Naive B cell (primary cell): ENCODE measurements around the gene TRAPPC5. TPM values are rescaled to one million over a fixed set of nuclear protein-coding genes. Genes with fewer than 3 reads are reported as not detected.

Experiments used
- ATAC-seq, 2 donors: fragments of 150-1000 bp; cut with Tn5 transposase; 2 replicates each; pipeline ENCODE4 v1.10.0; 2021; ENCODE audit warnings: low read depth in 2 of 2, mild to moderate bottlenecking in 2 of 2, moderate library complexity in 2 of 2
- DNase-seq: peaks from one replicate; pipeline ENCODE4 v3.0.0; 2022
- H3K27ac Mint-ChIP-seq, 6 donors: one replicate each; pipeline ENCODE4 v1.8.0; 2020 to 2022; ENCODE audit warnings: mild to moderate bottlenecking in 6 of 6, mixed read lengths in 6 of 6, moderate library complexity in 5 of 6, inconsistent platforms in 2 of 6
- H3K27me3 Mint-ChIP-seq, 3 donors: one replicate each; pipeline ENCODE4 v1.8.0; 2021 to 2022; ENCODE audit warnings: mixed read lengths in 3 of 3, mild to moderate bottlenecking in 1 of 3
- H3K36me3 Mint-ChIP-seq, 2 donors: one replicate each; pipeline ENCODE4 v1.8.0; 2020 to 2022; ENCODE audit warnings: mixed read lengths in 2 of 2, inconsistent platforms in 1 of 2, mild to moderate bottlenecking in 1 of 2
- H3K4me1 Mint-ChIP-seq, 3 donors: one replicate each; pipeline ENCODE4 v1.8.0; 2020 to 2022; ENCODE audit warnings: mixed read lengths in 3 of 3, inconsistent platforms in 1 of 3, mild to moderate bottlenecking in 1 of 3, moderate library complexity in 1 of 3
- H3K4me3 Mint-ChIP-seq, 8 donors: one replicate each; pipeline ENCODE4 v1.8.0; 2020 to 2022; ENCODE audit warnings: mild to moderate bottlenecking in 8 of 8, mixed read lengths in 8 of 8, moderate library complexity in 8 of 8, inconsistent platforms in 2 of 8
- H3K9me3 Mint-ChIP-seq, 7 donors: one replicate each; pipeline ENCODE4 v1.8.0; 2020 to 2022; ENCODE audit warnings: mixed read lengths in 7 of 7, mild to moderate bottlenecking in 5 of 7, inconsistent platforms in 2 of 7, moderate library complexity in 1 of 7
- polyA plus RNA-seq, 6 donors: library from polyadenylated mRNA; unstranded; fragments of 300-500 nt; fragmentation: Illumina TruSeq; gene quantifications; one replicate each; pipeline ENCODE4 v1.2.3, GENCODE V29; 2021; ENCODE audit warnings: low read depth in 6 of 6

TRAPPC5 gene
- 100 to 1,000 TPM; 171 to 260 (median 224) TPM for polyA plus RNA-seq

DNA sequence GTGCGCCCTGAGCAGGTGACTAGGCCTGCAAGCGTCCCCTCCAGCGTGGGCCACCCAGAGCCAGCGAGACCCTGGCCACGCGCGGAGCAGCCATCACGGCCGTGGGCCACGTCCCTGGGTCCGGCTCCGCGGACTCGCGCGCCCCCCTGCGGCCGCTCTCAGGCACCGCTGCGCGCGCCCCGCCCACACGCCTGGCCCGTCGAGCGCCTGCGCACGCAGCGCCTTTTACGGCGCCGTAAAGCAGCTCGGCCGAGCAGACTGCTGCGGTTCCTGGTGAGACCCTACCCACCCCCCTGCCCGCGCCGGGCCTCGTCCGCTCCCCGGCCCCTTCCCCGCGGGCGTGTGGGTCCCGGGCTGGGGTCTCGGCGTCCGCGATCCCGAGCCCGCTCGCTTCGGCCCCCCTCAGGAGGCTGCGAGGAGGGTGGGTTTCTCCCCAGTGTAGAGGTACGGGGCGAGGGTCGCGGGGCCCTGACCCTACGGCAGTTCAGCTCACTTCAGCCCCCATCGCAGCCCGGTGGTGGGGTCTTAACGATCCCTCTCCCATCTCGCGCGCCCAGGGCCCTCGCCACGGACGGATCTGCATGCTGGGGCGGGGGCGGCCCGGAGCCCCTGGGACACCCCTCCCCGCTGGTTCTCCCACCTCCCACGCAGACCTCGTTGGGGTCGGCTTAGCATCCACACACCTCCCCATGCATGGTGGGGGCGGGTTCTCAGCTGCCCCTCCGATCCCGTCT is at the start of gene TRAPPC5:
Gene TRAPPC5 (plus strand): TSS at position 228 of the 734 bp plus-strand sequence. CDS start 1,421 bp downstream, outside the sequence.
- Mint-ChIP-seq H3K4me3 (peak within 1 kb of the TSS; percentile 82 to 98 (median 95)), H3K27me3 (peaks cover 8 to 15% (median 10%) of the 10 kb centered on the region in 3 donors), H3K9me3 (peaks cover 0 to 2% (median 0%) of the 10 kb centered on the region in 7 donors), H3K4me1 (peaks cover 47 to 68% (median 66%) of the 10 kb centered on the region in 3 donors), H3K27ac (peak within 1 kb of the TSS; percentile 93 to 99 (median 97)), H3K36me3 (no peaks in the 10 kb centered on the region)
- DNase-seq = peak; percentile 86
- ATAC-seq = peak; percentile 27 to 42

- Mint-ChIP-seq H3K27ac (peak overlapping the region in 3 of 6 donors; percentile 38 to 99 (median 42)), H3K9me3 (no peaks in the 10 kb centered on the region), H3K4me1 (peaks cover 56 to 77% (median 56%) of the 10 kb centered on the region in 3 donors), H3K4me3 (peak overlapping the region in 6 of 8 donors; percentile 24 to 70 (median 48)), H3K27me3 (no peaks in the 10 kb centered on the region), H3K36me3 (peaks cover 0 to 11% of the 10 kb centered on the region in 2 donors)
- DNase-seq = no peak
- ATAC-seq = no peak
These were observed 49.1 kb upstream of the TRAPPC5 start for GRCh38 chr19:7631577-7631976.

GRCh38 chr19:7632340-7633203 is 48.1 kb upstream of the TRAPPC5 start:
- H3K27ac Mint-ChIP-seq = peak overlapping the region in 2 of 6 donors; percentile 73 to 99
- ATAC-seq = no peak

GRCh38 chr19:7633698-7634097 is 46.9 kb upstream of the TRAPPC5 start, which contains the start of gene PCP2:
PCP2 (minus strand) TSS chr19:7633719; CDS start chr19:7633457, 262 bp downstream.
- ATAC-seq (no peak), DNase-seq (no peak)
- Mint-ChIP-seq H3K27me3 (no peaks in the 10 kb centered on the region), H3K36me3 (peaks cover 0 to 11% of the 10 kb centered on the region in 2 donors), H3K9me3 (no peaks in the 10 kb centered on the region), H3K27ac (peak within 1 kb of the TSS in 3 of 6 donors; percentile 69 to 82 (median 69)), H3K4me3 (peak within 1 kb of the TSS in 5 of 8 donors; percentile 8 to 86 (median 61)), H3K4me1 (peaks cover 47 to 78% (median 50%) of the 10 kb centered on the region in 3 donors)

More at GRCh38 chr19:7632340-7633203, 48.1 kb upstream of the TRAPPC5 start:
- H3K4me3 Mint-ChIP-seq = peak overlapping the region in 4 of 8 donors; percentile 8 to 62 (median 58)
- peaks cover 0 to 11% of the 10 kb centered on the region in 2 donors for H3K36me3 Mint-ChIP-seq
- no peaks in the 10 kb centered on the region for H3K9me3 Mint-ChIP-seq
- peaks cover 53 to 77% (median 56%) of the 10 kb centered on the region in 3 donors for H3K4me1 Mint-ChIP-seq
- H3K27me3 Mint-ChIP-seq = no peaks in the 10 kb centered on the region
- DNase-seq = no peak

DNA sequence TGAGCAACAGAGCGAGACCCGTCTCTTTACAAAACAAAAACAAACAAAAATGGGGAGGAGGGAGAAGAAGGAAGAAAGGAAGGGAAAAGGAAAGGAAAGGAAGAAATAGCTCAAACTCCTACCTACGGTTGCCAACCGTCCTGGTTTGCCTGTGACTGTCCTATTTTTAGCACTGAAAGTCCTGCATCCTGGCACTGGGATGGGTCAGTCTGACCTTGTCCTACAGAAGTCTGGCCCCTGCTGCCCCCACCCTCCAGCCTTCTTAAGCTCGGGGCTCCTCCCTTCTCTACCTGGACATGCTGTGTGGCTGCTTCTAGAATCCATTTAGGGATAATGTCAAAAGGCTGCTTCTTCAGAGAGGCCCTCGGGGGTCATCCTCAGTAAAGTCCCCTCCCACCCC is 45.0 kb upstream of the TRAPPC5 start:
- Mint-ChIP-seq H3K4me3 (peak overlapping the region; percentile 69 to 91 (median 86)), H3K9me3 (peaks cover 0 to 1% (median 0%) of the 10 kb centered on the region in 7 donors), H3K36me3 (peaks cover 0 to 9% of the 10 kb centered on the region in 2 donors), H3K27me3 (no peaks in the 10 kb centered on the region), H3K4me1 (peaks cover 43 to 77% (median 48%) of the 10 kb centered on the region in 3 donors), H3K27ac (peak overlapping the region in 4 of 6 donors; percentile 38 to 95 (median 92))
- no peak for DNase-seq
- ATAC-seq = no peak

- Mint-ChIP-seq H3K4me3 (peak overlapping the region; percentile 82 to 94 (median 88)), H3K9me3 (peaks cover 0 to 1% (median 0%) of the 10 kb centered on the region in 7 donors), H3K4me1 (peaks cover 41 to 76% (median 44%) of the 10 kb centered on the region in 3 donors), H3K27me3 (no peaks in the 10 kb centered on the region), H3K36me3 (peaks cover 0 to 9% of the 10 kb centered on the region in 2 donors), H3K27ac (peak overlapping the region in 5 of 6 donors; percentile 90 to 98 (median 95))
- DNase-seq (no peak), ATAC-seq (no peak)
These were observed 44.3 kb upstream of the TRAPPC5 start for GRCh38 chr19:7636317-7636690.

- H3K4me3 Mint-ChIP-seq = peak within 1 kb of the TSS; percentile 82 to 94 (median 88)
- peaks cover 38 to 70% (median 44%) of the 10 kb centered on the region in 3 donors for H3K4me1 Mint-ChIP-seq
- H3K9me3 Mint-ChIP-seq = peaks cover 0 to 1% (median 0%) of the 10 kb centered on the region in 7 donors
- H3K27ac Mint-ChIP-seq = peak within 1 kb of the TSS; percentile 87 to 98 (median 94)
- H3K36me3 Mint-ChIP-seq = peaks cover 0 to 9% of the 10 kb centered on the region in 2 donors
- DNase-seq (peak; percentile 89), ATAC-seq (peak; percentile 94 to 96)
- no peaks in the 10 kb centered on the region for H3K27me3 Mint-ChIP-seq
These were observed 43.8 kb upstream of the TRAPPC5 start, which contains the start of gene STXBP2 for GRCh38 chr19:7636691-7637373. STXBP2 (plus strand) TSS chr19:7637110; CDS start chr19:7637150, 40 bp downstream.

DNA sequence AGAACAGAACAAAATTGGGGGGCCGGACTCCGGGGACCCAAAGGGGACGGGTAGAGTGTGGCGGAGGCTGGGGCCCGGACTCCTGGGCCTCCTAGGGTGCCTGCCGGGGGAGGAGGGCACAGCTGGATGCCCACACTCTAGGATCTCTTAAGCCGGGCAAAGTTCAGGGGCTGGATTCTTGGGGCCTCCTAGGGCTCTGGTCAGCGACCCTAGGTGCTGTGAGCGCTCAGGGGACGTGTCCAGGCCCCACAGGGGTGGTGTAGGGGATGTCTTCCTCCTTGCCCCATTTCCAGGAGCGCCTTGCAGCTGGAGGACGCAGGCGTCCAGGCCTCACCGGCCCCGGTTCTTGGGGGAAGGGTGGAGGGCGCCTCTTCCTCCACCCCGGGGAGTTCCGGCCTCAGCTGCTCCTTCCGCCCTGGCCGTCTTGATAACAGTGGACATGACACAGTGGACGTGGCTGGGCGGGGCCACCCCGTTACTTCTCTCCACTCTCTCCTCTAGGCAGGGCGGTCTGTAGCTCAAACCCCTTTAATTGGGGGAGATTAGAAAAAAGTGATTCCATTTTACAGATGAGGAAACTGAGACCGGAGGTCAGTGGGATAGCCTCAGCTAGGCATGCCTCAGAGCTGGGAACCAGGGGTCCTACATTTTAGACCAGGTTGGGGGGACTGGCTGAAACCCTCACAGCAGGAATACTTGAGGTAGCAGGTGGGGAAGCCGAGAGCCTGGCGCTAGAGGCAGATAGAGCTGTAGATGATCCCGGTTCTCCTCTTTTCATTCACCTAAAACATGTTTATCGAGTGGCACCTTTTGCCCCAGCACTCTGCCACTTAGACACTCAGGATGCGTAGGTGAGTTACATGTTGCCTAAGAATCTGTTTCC is 43.0 kb upstream of the TRAPPC5 start:
- peaks cover 0 to 1% (median 0%) of the 10 kb centered on the region in 7 donors for H3K9me3 Mint-ChIP-seq
- H3K27me3 Mint-ChIP-seq = no peaks in the 10 kb centered on the region
- no peak for DNase-seq
- peak; percentile 13 to 15 for ATAC-seq
- H3K36me3 Mint-ChIP-seq = peaks cover 0 to 9% of the 10 kb centered on the region in 2 donors
- H3K4me3 Mint-ChIP-seq = peak overlapping the region; percentile 82 to 94 (median 88)
- peaks cover 36 to 68% (median 44%) of the 10 kb centered on the region in 3 donors for H3K4me1 Mint-ChIP-seq
- peak overlapping the region; percentile 61 to 98 (median 94) for H3K27ac Mint-ChIP-seq

- Mint-ChIP-seq H3K27ac (peak overlapping the region in 5 of 6 donors; percentile 38 to 95 (median 76)), H3K4me1 (peaks cover 35 to 61% (median 39%) of the 10 kb centered on the region in 3 donors), H3K4me3 (peak overlapping the region in 7 of 8 donors; percentile 32 to 86 (median 45)), H3K9me3 (peaks cover 0 to 1% (median 0%) of the 10 kb centered on the region in 7 donors), H3K36me3 (peaks cover 0 to 9% of the 10 kb centered on the region in 2 donors), H3K27me3 (no peaks in the 10 kb centered on the region)
- DNase-seq (no peak), ATAC-seq (no peak)
These were observed 41.7 kb upstream of the TRAPPC5 start for GRCh38 chr19:7638802-7639465.

GRCh38 chr19:7639863-7640348 is 40.7 kb upstream of the TRAPPC5 start:
- Mint-ChIP-seq H3K4me1 (peaks cover 26 to 57% (median 39%) of the 10 kb centered on the region in 3 donors), H3K27ac (peak overlapping the region in 2 of 6 donors; percentile 1 to 70), H3K9me3 (peaks cover 0 to 1% (median 0%) of the 10 kb centered on the region in 7 donors), H3K4me3 (peak overlapping the region in 4 of 8 donors; percentile 45 to 86 (median 66)), H3K27me3 (no peaks in the 10 kb centered on the region), H3K36me3 (peaks cover 0 to 9% of the 10 kb centered on the region in 2 donors)
- DNase-seq (no peak), ATAC-seq (no peak)

GRCh38 chr19:7640803-7641202 is 39.8 kb upstream of the TRAPPC5 start:
- no peak for DNase-seq
- H3K4me1 Mint-ChIP-seq = peaks cover 29 to 52% (median 37%) of the 10 kb centered on the region in 3 donors
- peak overlapping the region in 1 of 8 donors; percentile 86 for H3K4me3 Mint-ChIP-seq
- H3K27me3 Mint-ChIP-seq = no peaks in the 10 kb centered on the region
- peaks cover 0 to 14% of the 10 kb centered on the region in 2 donors for H3K36me3 Mint-ChIP-seq
- no peak for ATAC-seq
- peaks cover 0 to 1% (median 0%) of the 10 kb centered on the region in 7 donors for H3K9me3 Mint-ChIP-seq
- peak overlapping the region in 1 of 6 donors; percentile 38 for H3K27ac Mint-ChIP-seq
